Left lung (tissue), 10 donors: ENCODE data around the gene SLF1. TPM values are rescaled to one million over a fixed set of nuclear protein-coding genes. Genes with fewer than 3 reads are reported as not detected.

Experiments
- ATAC-seq: fragments of 200-7000 bp; cut with Tn5 transposase; one replicate; pipeline ENCODE4 v1.9.1; 2020; ENCODE audit warnings: moderate library complexity
- DNase-seq, 4 donors: peaks; one replicate each; pipeline ENCODE4 v3.0.0-alpha.2; 2013 to 2020
- H3K27ac ChIP-seq, 2 donors: fragments of 200-600 bp; sonication (generic) in 1 of 2; one replicate each; pipeline versions ENCODE4 v1.5.0 to v1.8.0; 2020 to 2021
- H3K27me3 ChIP-seq, 2 donors: fragments of 200-600 bp; sonication (generic) in 1 of 2; one replicate each; pipeline versions ENCODE4 v1.5.0 to v1.8.0; 2020 to 2021
- H3K36me3 ChIP-seq, 2 donors: fragments of 200-600 bp; sonication (generic) in 1 of 2; one replicate each; pipeline versions ENCODE4 v1.5.0 to v1.8.0; 2020 to 2021
- H3K4me1 ChIP-seq, 2 donors: fragments of 200-600 bp; one replicate each; pipeline ENCODE4 v1.8.0; 2021
- H3K4me3 ChIP-seq, 2 donors: fragments of 200-600 bp; sonication (generic) in 1 of 2; one replicate each; pipeline versions ENCODE4 v1.5.0 to v1.8.0; 2020 to 2021; ENCODE audit warnings: mild to moderate bottlenecking in 1 of 2
- H3K9me3 ChIP-seq, 2 donors: fragments of 200-600 bp; sonication (generic) in 1 of 2; one replicate each; pipeline versions ENCODE4 v1.5.0 to v1.8.0; 2020 to 2021
- intact Hi-C, 2 donors: fragments of 100-400 bp; cut with DNase I; formaldehyde crosslinking; loops; one replicate each; pipeline versions ENCODE4 v1.11.2 to v1.14.2; 2022
- polyA plus RNA-seq, 6 donors: library from polyadenylated mRNA; unstranded; fragments of 120-200 nt; gene quantifications; one replicate each; pipeline ENCODE4 v1.2.1, GENCODE V29; 2013; ENCODE audit not compliant: insufficient read length in 6 of 6
- total RNA-seq, 2 donors: library from RNA; stranded (reverse); fragmentation: NEBNext Ultra II Directional; extraction: Animal tissue kit (Norgen Biotek cat#: 25700); gene quantifications; one replicate each; pipeline ENCODE4 v1.2.1, GENCODE V29; 2021
- TF ChIP-seq, protein P1 (sequence below), 2 donors: fragments of 200-600 bp; sonication (generic) in 1 of 2; IDR thresholded peaks; one replicate each; pipeline versions ENCODE4 v1.5.0 to v1.8.0; 2021; ENCODE audit warnings: antibody characterized with exemption in 2 of 2
- donor health status: DM: no; HTN: yes; CAD: no.
- donor health status: DM: no; HTN: no; CAD: no.

Gene SLF1
- total and polyA plus RNA-seq, 8 donors: 5.7 to 22.0 (median 17.8) TPM

DNA sequence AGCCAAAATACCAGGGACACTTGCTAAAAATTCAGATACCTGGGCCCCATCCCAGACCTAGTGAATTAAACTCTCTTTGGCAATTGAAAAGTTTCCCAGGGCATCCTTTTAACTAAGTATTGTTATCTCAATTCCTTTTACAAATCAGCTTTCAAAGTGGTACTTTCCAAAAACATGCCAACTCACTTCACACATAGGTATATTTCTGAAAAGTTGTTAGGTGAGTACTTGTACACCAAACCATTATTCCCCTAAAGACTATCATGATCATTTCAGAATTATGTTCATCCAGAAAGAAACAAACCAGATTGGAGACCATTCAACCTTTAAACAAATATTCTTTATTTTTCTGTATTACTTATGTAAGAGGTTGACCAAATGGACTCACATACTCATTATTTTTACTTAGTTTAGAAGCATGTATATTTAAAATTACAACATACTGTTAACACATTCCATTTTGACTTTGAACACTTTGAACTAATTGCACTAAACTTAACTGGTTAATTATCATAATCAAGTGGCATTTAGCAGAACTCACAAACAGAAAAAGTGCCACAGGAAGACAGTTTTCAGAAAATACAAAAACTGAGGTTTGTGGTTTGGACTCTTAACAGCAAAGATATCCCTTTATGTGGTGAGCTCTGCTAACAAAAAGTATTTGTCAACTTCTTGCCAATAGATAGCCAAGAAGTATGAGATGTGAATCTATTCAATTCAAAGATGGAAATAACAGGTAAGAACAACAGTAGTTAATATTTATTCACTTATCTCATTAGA is 40.8 kb upstream of the SLF1 start:
- H3K27ac ChIP-seq: no peak overlapping the region
- TF ChIP-seq, protein P1, sequence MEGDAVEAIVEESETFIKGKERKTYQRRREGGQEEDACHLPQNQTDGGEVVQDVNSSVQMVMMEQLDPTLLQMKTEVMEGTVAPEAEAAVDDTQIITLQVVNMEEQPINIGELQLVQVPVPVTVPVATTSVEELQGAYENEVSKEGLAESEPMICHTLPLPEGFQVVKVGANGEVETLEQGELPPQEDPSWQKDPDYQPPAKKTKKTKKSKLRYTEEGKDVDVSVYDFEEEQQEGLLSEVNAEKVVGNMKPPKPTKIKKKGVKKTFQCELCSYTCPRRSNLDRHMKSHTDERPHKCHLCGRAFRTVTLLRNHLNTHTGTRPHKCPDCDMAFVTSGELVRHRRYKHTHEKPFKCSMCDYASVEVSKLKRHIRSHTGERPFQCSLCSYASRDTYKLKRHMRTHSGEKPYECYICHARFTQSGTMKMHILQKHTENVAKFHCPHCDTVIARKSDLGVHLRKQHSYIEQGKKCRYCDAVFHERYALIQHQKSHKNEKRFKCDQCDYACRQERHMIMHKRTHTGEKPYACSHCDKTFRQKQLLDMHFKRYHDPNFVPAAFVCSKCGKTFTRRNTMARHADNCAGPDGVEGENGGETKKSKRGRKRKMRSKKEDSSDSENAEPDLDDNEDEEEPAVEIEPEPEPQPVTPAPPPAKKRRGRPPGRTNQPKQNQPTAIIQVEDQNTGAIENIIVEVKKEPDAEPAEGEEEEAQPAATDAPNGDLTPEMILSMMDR (IDR thresholded peaks at IDR 0.05): no peak
- H3K4me1 ChIP-seq: no peaks in the 10 kb centered on the region
- intact Hi-C loops: no loop called here
- DNase-seq (no peak), ATAC-seq (no peak)
- no peaks in the 10 kb centered on the region for H3K36me3 ChIP-seq
- no peaks in the 10 kb centered on the region for H3K27me3 ChIP-seq
- H3K4me3 ChIP-seq: no peak overlapping the region
- H3K9me3 ChIP-seq: no peaks in the 10 kb centered on the region

DNA sequence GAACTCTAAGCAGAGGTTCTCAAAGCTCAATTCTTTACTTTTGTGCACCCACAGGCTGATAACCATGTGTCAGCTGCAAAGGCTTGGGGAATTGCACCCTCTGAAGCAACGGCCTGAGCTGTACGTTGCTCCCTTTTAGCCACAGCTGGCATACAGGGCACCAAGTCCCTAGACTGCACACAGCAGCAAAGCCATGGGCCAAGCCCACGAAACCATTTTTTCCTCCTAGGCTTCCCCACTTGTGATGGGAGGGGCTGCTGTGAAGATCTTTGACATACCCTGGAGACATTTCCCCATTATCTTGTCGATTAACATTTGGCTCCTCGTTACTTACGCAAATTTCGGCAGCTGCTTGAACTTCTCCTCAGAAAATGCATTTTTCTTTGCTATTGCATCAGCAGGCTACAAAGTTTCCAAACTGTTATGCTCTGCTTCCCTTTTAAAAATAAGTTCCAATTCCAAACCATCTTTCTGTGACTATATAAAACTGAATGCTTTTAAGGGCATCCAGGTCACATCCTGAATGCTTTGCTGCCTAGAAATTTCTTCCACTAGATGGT is 23.1 kb upstream of the SLF1 start:
- ATAC-seq (no peak), DNase-seq (no peak)
- H3K4me1 ChIP-seq: no peaks in the 10 kb centered on the region
- H3K27ac ChIP-seq: peak overlapping the region in 1 of 2 donors; percentile 81
- intact Hi-C loops: no loop called here
- no peaks in the 10 kb centered on the region for H3K27me3 ChIP-seq
- no peak overlapping the region for H3K4me3 ChIP-seq
- no peaks in the 10 kb centered on the region for H3K36me3 ChIP-seq
- no peaks in the 10 kb centered on the region for H3K9me3 ChIP-seq
- TF ChIP-seq, protein P1 (IDR thresholded peaks at IDR 0.05): no peak

DNA sequence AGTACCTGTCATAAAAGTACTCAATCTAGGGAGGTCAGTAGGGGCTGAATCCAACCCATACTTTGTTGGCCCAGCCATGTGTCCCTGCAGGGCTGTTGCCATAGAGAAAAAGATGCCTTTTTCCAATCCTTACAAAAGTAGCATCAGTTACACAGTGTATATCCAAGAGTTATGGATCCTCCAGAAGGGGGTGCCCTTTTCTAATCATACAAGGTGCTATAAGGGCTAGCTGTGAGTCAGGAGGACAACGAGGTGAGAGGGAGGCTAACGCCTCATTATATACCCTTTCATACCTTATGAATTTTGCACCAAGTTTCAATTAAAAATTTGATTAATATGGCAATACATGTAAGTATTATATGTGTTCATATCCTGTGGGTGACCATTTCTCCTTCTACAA is 4.9 kb upstream of the SLF1 start:
- H3K4me3 ChIP-seq: no peak overlapping the region
- H3K4me1 ChIP-seq: peaks cover 0 to 19% of the 10 kb centered on the region in 2 donors
- no peak for ATAC-seq
- intact Hi-C loops: no loop called here
- no peak overlapping the region for H3K27ac ChIP-seq
- no peaks in the 10 kb centered on the region for H3K36me3 ChIP-seq
- no peaks in the 10 kb centered on the region for H3K27me3 ChIP-seq
- DNase-seq: peak in 1 of 4 donors; percentile 4
- no peaks in the 10 kb centered on the region for H3K9me3 ChIP-seq
- TF ChIP-seq, protein P1 (IDR thresholded peaks at IDR 0.05): no peak

DNA sequence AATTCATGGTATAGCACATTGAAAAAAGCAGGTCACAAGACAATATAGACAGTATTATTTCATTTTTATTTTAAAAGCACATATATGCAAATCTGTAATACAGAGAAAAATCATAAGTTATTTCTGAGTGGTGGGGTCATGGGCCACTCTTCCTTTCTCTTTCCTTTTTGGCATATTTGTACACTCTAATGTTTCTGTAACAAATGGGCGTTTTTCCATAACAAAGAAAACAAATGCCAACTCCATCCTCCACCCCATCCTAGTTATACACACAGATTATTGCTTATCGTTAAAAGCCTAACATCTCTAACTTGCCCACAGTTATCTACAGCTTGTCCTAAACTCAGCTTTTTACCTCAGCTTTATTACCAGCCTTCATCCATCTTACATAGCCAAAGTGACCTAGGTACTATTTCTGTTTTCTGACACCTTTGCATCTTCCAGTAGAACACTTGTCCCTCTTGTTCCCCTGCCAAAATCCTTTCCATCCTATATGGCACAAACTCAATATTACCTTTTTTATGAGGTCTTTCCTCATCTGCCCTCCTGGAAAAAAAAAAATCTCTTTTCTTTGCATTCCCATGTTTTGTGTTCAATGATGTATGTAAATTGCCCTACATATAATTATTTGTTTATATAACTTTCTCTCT is 4.2 kb upstream of the SLF1 start:
- DNase-seq (no peak), ATAC-seq (no peak)
- intact Hi-C loops: no loop called here
- H3K4me3 ChIP-seq: no peak overlapping the region
- peaks cover 0 to 22% of the 10 kb centered on the region in 2 donors for H3K4me1 ChIP-seq
- no peaks in the 10 kb centered on the region for H3K9me3 ChIP-seq
- TF ChIP-seq, protein P1 (IDR thresholded peaks at IDR 0.05): no peak
- no peak overlapping the region for H3K27ac ChIP-seq
- no peaks in the 10 kb centered on the region for H3K36me3 ChIP-seq
- no peaks in the 10 kb centered on the region for H3K27me3 ChIP-seq

DNA sequence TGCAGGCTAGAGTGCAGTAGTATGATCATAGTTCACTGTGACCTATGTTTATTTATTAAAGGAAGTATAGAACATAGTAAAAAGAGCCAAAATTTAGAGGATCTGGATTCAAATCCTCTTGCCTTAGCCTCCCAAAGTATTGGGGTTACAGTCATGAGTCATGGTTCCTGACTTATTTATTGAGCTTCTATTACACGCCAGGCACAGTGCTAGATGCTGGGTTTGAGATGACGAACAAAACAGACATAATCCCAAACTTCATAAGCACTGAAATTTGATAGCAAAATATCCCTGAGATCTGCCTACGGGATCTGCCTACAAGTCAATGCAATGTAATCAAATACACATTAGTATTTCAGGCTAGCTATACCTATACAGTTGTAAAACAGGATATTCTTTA is 2.6 kb upstream of the SLF1 start:
- Histone ChIP-seq H3K9me3 (no peaks in the 10 kb centered on the region), H3K4me1 (peaks cover 0 to 31% of the 10 kb centered on the region in 2 donors), H3K27me3 (no peaks in the 10 kb centered on the region), H3K4me3 (no peak overlapping the region), H3K36me3 (no peaks in the 10 kb centered on the region), H3K27ac (no peak overlapping the region)
- intact Hi-C loops: no loop called here
- DNase-seq: no peak
- TF ChIP-seq, protein P1 (IDR thresholded peaks at IDR 0.05): no peak
- ATAC-seq: no peak
